OCI-LY1 (cell line): Measurements from ENCODE around the gene CLEC1A.

Experiments used
- EZH2 ChIP-seq: fragments of 200-600 bp; sonication (generic), shearing (Covaris generic); IDR thresholded peaks from 2 replicates; pipeline ENCODE4 v1.8.0; 2017; ENCODE audit warnings: borderline replicate concordance, mixed run types, mild to moderate bottlenecking, antibody characterized with exemption, low read length, moderate library complexity, mixed read lengths
- TF ChIP-seq, protein P1 (sequence below): fragments of 200-600 bp; sonication (generic), shearing (Covaris generic); IDR thresholded peaks from 2 replicates; pipeline ENCODE4 v1.5.1; 2017; ENCODE audit warnings: mild to moderate bottlenecking, antibody characterized with exemption, low read length, moderate library complexity, mixed read lengths

- TF ChIP-seq, protein P1, sequence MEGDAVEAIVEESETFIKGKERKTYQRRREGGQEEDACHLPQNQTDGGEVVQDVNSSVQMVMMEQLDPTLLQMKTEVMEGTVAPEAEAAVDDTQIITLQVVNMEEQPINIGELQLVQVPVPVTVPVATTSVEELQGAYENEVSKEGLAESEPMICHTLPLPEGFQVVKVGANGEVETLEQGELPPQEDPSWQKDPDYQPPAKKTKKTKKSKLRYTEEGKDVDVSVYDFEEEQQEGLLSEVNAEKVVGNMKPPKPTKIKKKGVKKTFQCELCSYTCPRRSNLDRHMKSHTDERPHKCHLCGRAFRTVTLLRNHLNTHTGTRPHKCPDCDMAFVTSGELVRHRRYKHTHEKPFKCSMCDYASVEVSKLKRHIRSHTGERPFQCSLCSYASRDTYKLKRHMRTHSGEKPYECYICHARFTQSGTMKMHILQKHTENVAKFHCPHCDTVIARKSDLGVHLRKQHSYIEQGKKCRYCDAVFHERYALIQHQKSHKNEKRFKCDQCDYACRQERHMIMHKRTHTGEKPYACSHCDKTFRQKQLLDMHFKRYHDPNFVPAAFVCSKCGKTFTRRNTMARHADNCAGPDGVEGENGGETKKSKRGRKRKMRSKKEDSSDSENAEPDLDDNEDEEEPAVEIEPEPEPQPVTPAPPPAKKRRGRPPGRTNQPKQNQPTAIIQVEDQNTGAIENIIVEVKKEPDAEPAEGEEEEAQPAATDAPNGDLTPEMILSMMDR = no peak
- TF ChIP-seq EZH2 = no peak
These were observed 9.6 kb downstream of the CLEC1A start for GRCh38 chr12:10088955-10089900.
